NT2/D1 (cell line): Measurements from ENCODE around the gene GALNT14.

Experiments used
- SUZ12 ChIP-seq: IDR thresholded peaks from 2 replicates; pipeline ENCODE4 v1.6.1; 2011; ENCODE audit not compliant: insufficient read length, insufficient read depth; ENCODE audit errors: extremely low read depth
- YY1 ChIP-seq: IDR thresholded peaks from 2 replicates; pipeline ENCODE4 v1.6.1; 2011; ENCODE audit not compliant: insufficient read length, insufficient read depth
- ZNF274 ChIP-seq: IDR thresholded peaks from 2 replicates; pipeline ENCODE4 v1.6.1; 2011; ENCODE audit warnings: mild to moderate bottlenecking, low read depth, low read length

- no peak for TF ChIP-seq YY1
- no peak for TF ChIP-seq ZNF274
- TF ChIP-seq SUZ12 = no peak
Measured at GRCh38 chr2:30986231-30986580, 152.0 kb downstream of the GALNT14 start.
